ENCODE results near the gene C5.

DNA sequence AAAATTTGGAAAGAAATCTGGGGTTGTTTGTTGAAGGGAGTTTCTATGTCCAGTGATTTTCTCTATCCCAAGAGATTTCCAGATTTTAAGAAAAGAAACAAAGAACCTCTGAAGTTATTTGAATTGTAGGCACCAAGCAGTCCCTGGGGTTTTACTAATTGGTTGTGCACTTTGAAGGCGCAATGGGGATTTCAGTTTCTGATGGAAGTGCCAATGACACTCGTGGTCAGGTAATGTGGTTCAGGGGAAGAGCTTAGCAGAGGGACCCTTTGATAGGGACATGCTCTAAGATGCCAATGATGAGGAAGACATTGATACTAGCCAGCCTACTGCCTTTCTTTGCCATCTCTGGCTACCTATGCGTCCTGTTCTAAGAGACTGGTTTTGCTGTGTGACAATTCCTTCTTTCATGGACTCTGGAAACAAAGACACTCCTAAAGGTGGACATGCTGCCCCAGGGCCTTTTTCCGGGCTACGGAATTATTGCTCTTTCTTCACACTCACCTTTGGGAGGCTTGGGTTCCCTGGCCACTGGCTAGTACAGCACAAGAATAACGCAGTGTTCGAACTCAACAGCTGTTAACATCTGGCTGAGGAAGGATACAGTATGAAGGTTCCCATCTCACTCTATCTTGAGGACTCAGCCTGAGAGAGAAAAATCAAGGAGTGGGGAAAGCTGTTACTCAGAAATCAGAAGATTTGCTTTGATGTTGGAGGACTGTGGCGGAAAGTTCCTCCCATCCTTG, 116.6 kb downstream of the C5 start:
- no peak for TF ChIP-seq POLR2A (IDR thresholded peaks at IDR 0.05)
- TF ChIP-seq, protein P1, sequence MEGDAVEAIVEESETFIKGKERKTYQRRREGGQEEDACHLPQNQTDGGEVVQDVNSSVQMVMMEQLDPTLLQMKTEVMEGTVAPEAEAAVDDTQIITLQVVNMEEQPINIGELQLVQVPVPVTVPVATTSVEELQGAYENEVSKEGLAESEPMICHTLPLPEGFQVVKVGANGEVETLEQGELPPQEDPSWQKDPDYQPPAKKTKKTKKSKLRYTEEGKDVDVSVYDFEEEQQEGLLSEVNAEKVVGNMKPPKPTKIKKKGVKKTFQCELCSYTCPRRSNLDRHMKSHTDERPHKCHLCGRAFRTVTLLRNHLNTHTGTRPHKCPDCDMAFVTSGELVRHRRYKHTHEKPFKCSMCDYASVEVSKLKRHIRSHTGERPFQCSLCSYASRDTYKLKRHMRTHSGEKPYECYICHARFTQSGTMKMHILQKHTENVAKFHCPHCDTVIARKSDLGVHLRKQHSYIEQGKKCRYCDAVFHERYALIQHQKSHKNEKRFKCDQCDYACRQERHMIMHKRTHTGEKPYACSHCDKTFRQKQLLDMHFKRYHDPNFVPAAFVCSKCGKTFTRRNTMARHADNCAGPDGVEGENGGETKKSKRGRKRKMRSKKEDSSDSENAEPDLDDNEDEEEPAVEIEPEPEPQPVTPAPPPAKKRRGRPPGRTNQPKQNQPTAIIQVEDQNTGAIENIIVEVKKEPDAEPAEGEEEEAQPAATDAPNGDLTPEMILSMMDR (IDR thresholded peaks at IDR 0.05): no peak
